Omental fat pad (tissue), 4 donors: ENCODE results near the gene NBPF14. TPM values are rescaled to one million over a fixed set of nuclear protein-coding genes. Genes with fewer than 3 reads are reported as not detected.
"Not testable (repeated sequence)": the region's sequence is repeated elsewhere in the genome, so short reads cannot be mapped to it uniquely, and the experiment has no call there.

Experiments used
- ATAC-seq: fragments of 150-250 bp; one replicate; pipeline ENCODE4 v1.9.1; 2016; ENCODE audit warnings: mild to moderate bottlenecking, moderate library complexity; ENCODE audit not compliant: low FRiP score
- DNase-seq: peaks from one replicate; pipeline ENCODE4 v3.0.0-alpha.2; 2019; ENCODE audit warnings: low spot score
- total RNA-seq, 4 donors: library from RNA; depleted of rRNA; stranded (reverse); fragments of >200 nt; gene quantifications; one replicate each; pipeline ENCODE4 v1.1.0, GENCODE V29; 2016

The NBPF14 gene
- 10 to 100 TPM; 21.9 to 44.5 (median 34.9) TPM for total RNA-seq

- not testable (repeated sequence) for DNase-seq, ATAC-seq
These were observed at the start of gene NBPF14 for GRCh38 chr1:148595911-148596310. Gene NBPF14, minus strand, starts transcription at chr1:148596011. Its CDS starts 294 bp downstream, at chr1:148595717.

- ATAC-seq, DNase-seq: not testable (repeated sequence)
These were observed 29.6 kb upstream of the NBPF14 start for GRCh38 chr1:148625451-148625850.

- ATAC-seq, DNase-seq: not testable (repeated sequence)
These were observed 22.4 kb upstream of the NBPF14 start for GRCh38 chr1:148618216-148618615.

GRCh38 chr1:148605266-148605665 lies 9.5 kb upstream of the NBPF14 start:
- not testable (repeated sequence) for DNase-seq, ATAC-seq

GRCh38 chr1:148595360-148595759 lies 451 bp downstream of the NBPF14 start:
- not testable (repeated sequence) for DNase-seq, ATAC-seq

GRCh38 chr1:148591098-148591497 lies 4.7 kb downstream of the NBPF14 start:
- ATAC-seq = not testable (repeated sequence)

GRCh38 chr1:148532158-148532557 lies 63.7 kb downstream of the NBPF14 start:
- ATAC-seq, DNase-seq: not testable (repeated sequence)

More at GRCh38 chr1:148591098-148591497, 4.7 kb downstream of the NBPF14 start:
- not testable (repeated sequence) for DNase-seq

GRCh38 chr1:148529101-148529567 lies 66.7 kb downstream of the NBPF14 start:
- not testable (repeated sequence) for ATAC-seq, DNase-seq

- ATAC-seq = not testable (repeated sequence)
These were observed 67.2 kb downstream of the NBPF14 start for GRCh38 chr1:148528591-148528990.

GRCh38 chr1:148526587-148526986 lies 69.2 kb downstream of the NBPF14 start:
- ATAC-seq, DNase-seq: not testable (repeated sequence)

More at GRCh38 chr1:148528591-148528990, 67.2 kb downstream of the NBPF14 start:
- DNase-seq = not testable (repeated sequence)

GRCh38 chr1:148523205-148524144 lies 72.3 kb downstream of the NBPF14 start:
- ATAC-seq = peak; percentile 39
- DNase-seq = not testable (repeated sequence)

- DNase-seq (peak; percentile 69), ATAC-seq (peak; percentile 94)
These were observed 73.1 kb downstream of the NBPF14 start for GRCh38 chr1:148522561-148523204.

- not testable (repeated sequence) for DNase-seq
- peak; percentile 55 for ATAC-seq
These were observed 73.7 kb downstream of the NBPF14 start for GRCh38 chr1:148522072-148522471.

GRCh38 chr1:148514310-148514709 lies 81.5 kb downstream of the NBPF14 start:
- ATAC-seq, DNase-seq: not testable (repeated sequence)

- not testable (repeated sequence) for ATAC-seq, DNase-seq
These were observed 83.1 kb downstream of the NBPF14 start for GRCh38 chr1:148512571-148513184.

GRCh38 chr1:148493933-148494332 lies 101.9 kb downstream of the NBPF14 start:
- DNase-seq, ATAC-seq: not testable (repeated sequence)

GRCh38 chr1:148483029-148483428 lies 112.8 kb downstream of the NBPF14 start, which contains the start of gene PPIAL4G:
Gene PPIAL4G, minus strand, starts transcription at chr1:148483302. Its CDS starts 50 bp downstream, at chr1:148483252.
- DNase-seq, ATAC-seq: not testable (repeated sequence)
